ENCODE data around the gene DIAPH3.

Gene DIAPH3

DNA sequence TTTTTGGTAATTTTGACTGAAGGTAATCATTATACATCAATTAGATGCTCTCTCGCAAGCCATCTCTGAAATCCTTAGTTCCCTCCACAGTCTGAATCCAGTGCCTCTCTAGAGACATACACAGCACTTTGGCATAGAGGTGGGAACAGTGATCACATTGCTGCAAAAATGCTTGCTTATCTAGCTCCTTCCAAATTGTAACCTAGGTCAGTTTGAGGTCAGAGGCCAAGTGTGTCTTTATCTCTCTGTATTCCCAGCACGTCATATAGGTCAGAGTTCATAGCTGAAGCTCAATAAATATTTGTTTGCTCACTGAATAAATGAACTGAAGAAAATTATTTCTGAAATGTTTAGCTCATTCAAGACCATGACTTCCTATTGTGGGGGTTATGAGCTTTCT lies 462.5 kb downstream of the DIAPH3 start:
- no peak for DNase-seq

DNA sequence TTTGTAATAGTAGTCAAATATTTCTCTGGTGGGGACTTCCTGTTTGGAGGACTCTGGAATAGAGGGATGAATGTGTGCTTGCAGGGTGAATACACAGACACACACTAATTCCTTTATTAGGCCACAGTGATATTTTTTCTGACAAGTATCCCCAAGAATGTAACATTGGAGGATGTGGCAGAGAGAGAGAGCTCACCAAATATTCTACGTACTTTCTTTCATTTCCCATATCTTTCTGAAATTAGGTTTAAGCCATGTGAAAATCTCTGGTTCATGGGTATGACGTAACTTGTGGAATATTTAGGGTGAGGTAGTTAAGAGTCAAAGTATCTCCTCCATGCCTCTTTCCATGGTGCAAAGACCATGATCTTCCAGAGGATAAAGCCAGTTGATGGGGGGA lies 463.4 kb downstream of the DIAPH3 start:
- DNase-seq: no peak

DNA sequence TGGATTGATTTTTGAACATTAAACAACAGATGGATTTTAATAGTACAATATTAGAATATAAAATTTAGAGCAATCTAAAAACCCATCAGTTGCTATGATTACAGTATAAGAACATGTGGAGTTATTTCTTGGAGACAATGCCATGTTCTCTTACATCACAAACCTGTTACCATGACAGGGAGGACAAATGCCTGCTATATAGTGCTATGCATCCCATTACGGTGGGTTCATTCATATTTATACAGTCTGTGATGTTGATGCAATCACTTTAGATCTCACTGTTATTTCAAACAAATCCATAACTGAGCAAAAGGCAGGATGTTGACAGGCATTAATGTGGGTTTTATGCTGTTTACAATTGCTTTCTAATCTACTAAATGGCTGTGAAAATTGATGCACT lies 467.5 kb downstream of the DIAPH3 start:
- no peak for DNase-seq

DNA sequence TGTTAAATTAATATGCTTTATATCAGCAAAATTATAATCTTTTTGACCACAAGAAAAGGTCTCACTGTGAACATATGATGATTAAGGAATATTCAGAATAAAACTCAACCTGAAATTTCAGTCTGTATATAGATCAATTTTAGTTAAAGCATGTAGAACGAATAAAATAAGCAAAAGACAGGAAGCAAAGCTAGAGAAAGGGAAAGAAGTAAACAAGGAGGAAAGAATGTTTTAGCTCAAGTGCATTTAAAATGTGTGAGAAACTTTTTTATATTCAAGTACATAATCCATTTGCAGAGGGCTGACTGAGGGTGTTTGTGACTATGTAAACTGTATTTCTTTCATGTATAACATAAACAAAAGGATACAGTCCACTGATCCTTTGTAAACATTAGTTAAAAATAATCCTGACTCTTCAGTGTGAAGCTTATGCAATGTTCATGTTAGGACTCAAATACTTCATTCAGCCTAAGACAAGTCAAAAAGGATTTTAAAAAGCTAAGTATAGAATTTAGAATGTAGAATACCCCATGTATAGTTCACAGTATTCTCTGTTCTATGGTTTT lies 472.1 kb downstream of the DIAPH3 start:
- DNase-seq: no peak

DNA sequence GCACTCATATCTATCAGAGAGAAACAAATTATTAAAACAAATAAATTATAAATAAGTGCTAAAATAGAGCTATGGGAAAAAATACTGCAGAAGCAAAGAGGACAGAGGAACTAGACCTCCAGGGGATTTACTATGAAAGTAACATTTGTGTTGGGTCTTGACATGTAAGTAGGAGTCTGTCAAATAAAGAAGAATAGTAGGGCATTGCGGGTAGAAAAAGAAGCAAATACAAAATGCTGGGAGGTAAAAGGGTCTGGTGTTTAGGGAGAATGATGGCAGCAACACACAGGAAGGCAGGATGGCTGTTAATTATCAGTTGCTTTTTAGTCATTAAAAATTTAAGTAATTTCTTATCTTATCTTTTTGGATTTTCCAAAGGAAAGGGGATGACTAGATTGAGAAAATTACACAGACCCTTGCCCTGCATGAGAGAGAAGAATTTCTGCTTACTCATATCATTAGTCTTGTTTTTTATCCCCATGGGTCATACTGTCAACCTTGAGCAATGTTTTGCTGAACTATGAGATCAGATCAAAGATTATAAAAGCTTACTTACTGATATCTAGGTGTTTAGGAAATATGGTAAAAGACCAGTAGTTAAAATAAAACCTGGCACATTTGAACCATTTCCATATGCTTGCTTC lies 472.7 kb downstream of the DIAPH3 start:
- DNase-seq: no peak

DNA sequence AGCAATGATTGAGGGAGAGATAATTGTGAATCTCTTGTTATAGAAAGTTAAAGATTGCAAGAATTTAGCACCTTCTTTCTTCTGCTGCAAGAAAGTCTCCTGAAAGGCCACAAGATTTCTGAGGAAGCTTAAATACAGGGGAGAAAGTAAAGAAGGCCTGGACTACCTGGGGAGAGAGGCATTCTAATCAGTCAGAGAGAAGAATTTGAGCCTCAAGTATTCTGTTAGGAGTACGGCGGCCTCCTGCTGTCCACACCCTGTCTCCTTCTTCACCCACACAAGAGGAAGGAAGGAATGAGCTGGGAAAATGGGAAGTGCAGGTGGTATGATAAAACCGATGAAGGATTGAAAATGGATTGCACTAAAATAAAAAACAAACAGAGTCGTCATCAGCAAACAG lies 474.7 kb downstream of the DIAPH3 start:
- no peak for DNase-seq

DNA sequence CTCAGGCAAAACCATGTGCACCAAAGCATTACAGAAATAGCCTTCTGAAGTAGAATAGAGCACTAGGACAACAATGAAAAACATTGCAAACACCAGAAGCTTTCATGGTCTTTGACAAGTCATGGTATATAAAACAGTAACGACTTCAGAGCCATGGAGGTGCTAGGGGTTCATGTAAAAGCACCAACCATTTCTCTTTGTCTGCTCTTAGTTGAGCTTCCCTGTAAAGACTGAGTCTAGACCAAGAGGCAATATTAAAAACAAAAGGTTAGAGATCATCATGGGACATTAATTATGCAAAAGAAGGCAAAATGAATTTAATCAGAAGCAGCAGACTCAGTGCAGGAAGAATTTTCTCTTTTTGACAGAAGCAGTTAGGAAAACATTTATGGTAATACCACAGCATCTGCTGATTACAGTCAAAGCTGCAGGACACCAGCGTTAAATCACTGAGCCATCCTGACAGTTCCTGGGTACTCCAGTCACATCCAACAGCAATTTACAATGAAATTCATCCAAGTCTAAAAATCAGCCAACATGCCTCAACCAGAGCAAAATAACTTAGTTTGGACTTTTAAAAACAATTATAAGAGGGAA lies 476.8 kb downstream of the DIAPH3 start:
- no peak for DNase-seq

DNA sequence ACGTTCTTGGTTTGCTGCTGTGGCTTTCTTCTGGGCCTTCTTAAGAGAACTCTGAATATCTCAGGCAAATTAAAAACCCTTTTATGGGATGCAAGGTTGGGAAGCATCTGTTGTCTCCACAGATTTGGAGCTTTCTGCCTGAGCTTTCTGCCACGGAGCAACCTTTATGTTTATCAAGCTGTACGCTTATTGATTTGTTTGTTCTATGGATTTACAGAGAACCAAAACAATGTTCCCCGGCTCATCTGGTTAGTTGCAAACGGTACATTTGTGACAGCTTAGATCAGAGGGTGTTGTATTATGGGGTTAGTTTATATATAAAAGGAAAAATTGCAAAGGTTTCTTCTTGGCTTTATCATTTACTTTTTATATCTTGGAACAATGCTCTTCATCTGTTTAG lies 479.6 kb downstream of the DIAPH3 start:
- no peak for DNase-seq

DNA sequence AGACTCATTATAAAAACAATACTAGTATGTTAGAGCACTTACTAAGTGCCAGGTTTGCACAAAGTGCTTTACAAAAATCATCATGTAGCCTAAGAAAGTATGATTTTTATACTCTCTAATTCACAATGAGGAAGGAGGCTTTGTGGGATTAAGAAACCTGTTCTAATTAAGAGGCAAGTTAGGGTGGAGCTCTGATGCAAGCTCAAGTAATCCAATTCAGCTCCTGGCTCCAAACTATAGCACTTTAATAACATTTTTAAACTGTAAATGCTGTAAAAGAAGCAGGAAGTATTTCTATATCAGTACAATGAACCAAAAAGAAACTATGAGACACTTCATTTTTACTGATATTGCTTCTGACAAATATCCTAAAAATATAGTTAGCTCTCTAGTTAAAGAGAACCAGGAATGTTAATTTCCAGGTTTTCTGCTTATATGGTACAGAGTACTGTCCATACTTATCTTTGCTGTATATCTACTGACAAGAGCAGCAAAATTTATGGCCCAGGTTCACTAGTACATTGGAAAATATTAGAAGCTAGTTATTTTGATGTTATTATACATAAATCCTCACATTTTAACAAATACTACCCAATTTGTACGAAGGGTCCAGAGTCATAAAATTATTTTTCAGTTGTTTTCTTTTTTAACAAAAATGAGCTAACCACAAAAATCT lies 482.0 kb downstream of the DIAPH3 start:
- no peak for DNase-seq

DNA sequence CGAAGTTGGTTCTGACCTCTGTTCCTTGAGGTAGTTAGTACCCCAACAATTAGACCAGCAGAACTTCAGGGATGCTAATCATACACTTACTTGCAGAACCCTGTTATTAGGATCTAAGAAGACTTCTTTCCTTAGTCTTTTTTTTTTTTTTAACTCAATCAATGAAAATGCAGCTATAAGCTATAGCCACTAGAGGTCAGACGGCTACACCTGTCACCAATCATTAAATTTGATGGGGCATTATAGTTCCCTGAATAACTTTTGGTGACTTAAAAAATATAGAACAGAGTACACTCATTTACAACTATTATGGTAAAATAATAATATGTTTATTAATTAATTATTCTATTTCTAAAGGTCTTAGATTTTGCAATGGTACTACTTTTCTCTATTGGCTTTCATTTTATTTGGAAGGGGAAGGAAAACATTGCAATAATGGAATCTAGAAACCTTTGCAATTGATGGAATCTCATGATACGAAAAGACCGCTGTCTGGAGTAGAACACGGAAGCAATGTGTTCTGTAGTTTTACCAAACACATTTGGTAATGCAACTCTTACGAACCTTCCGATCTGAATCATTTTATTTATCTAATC lies 483.2 kb downstream of the DIAPH3 start:
- no peak for DNase-seq

DNA sequence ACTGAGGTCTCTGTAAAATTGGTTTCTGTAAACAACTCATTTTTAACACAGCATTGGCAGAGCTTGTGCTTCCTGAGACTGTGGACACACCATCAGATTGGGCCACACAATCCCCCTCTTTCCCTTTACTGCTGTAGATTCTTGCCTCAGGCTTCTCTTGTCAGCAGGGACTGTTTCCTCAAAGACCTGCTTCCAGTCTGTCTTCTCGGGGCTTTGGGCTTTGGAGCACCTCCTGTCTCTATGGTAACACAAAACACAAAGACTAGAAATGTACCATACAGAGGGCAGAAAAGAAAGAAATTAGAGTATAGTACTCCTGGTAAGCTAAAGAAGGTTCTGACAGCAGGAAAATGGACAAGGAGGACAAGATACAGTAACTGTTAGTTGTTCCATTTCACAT lies 484.5 kb downstream of the DIAPH3 start:
- DNase-seq: no peak

DNA sequence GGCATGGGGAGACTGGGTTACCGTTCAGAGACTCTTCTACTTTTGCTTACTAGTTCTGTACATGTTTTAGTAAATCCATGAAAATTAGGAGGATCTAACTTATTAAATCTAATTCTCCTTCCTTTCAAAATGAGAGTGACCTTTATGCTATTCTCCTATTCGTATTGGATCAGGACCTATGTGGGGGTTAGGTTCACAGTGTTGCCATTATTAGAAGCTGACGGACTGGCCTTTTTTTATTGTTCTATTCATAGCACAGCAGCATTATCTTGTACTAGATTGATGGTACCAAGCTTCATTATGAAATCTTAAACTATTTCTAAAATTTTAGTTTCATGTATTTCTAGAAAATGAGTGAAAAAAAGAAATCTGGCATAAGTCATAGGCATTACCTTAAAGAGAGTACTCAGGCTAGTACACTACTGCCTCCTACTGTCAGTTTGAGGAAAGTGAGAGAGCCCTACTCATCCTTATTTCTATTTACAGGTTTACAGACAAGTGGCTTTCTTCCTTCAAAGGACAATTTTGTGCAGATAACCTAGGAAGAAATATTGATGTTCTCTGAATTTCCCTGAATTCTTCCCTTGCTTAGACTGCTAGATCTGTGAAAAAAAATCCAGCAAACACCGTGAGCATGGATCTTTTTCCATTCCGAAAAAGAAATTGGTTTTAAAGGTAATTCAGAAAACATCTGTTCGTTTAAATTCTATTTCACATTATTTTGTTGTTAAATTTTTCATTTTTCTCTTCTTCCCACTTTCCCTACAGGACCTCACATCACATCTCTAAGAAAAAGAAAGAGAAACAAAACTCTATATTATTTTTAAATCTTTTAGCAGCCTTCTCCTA lies 485.5 kb downstream of the DIAPH3 start:
- peak; percentile 49 for DNase-seq

DNA sequence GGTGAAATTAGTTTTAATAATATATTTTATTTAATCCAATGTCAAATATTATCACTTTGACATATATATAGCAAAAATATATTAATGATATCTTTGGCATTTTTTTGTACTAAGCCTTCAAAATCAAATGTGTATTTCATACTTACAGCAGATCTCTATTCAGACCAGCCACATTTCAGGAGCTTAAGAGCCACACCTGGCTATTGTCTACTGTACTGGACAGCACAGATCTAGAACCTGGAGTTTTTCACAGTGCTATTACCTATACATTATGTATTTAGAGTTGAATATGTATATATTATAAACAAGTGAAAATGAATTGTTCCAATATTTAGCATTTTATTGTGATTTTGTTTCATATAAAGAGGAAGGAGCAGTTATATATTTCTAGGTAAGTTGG lies 486.3 kb downstream of the DIAPH3 start:
- no peak for DNase-seq

DNA sequence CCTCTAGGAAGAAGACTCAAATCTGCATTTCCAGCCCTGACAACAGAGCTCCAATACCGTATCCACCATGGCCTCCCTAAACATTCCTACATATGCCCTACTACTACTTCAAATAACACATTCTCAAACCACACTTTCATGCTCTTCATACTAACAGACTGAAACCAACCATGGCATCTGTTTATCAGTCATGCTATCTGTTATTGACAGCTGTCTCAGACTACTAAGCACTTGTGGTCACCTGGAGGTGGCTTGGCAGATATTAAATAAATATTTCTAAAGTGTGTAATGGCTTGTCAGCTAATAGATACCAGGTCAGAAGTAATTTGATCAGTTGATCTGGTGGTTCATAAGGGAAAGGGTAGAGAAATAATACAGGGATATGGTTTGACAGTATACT lies 489.1 kb downstream of the DIAPH3 start:
- DNase-seq: no peak

DNA sequence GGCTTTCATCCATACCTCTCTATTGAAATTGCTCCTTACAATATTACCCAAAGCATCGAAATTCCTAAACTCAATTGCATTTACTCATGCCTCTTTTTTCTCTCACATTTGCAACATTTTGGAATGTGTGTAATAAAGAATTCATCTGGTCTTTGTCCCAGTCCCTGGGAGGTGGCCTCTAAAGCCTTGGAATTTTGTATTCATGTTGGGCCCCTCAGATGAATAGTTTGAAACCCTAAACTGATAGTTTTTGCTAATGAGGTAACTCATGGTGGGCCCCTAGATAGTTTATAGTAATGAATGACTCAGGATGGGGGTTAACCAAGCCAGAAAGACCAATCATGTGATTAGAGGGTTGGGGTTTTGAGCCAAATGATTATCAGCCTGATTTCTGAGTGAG lies 490.4 kb downstream of the DIAPH3 start:
- DNase-seq: no peak

DNA sequence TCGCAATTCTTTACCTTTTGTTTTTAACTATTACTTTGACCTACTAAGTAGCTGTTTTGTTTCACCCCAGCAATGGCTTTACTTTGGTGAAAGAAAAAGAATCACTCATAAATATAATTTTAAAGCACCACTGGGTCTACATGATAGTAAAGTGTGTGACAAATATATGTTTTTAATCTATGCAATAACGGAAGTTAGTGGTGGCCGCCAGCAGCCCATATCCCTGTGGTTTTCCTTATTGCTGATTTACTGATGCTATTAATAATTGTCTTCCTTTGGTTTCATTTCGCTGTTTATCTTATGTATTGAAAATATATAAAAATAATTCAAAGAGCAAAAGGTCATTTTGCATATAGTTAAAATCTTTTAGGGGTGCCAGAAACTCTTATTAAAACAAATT lies 491.3 kb downstream of the DIAPH3 start:
- DNase-seq: no peak

DNA sequence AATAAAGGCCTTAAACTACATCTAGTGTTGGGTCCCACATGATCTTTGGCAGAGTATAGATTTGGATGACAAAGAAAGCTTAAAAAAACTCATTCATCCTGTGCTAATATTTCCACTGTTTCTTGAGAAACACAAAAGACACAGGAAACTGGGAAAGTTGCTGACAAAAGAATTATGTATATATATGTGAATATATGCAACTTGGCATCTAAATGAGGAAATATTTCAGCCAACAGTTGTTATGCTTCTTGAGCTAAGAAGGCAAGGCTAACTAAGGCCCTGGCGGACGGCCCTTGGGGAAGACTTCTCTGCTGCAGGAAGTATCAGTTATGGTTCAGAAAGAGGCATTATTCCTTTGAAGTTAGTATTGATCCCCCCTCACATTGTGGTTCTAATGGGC lies 491.8 kb downstream of the DIAPH3 start:
- no peak for DNase-seq

DNA sequence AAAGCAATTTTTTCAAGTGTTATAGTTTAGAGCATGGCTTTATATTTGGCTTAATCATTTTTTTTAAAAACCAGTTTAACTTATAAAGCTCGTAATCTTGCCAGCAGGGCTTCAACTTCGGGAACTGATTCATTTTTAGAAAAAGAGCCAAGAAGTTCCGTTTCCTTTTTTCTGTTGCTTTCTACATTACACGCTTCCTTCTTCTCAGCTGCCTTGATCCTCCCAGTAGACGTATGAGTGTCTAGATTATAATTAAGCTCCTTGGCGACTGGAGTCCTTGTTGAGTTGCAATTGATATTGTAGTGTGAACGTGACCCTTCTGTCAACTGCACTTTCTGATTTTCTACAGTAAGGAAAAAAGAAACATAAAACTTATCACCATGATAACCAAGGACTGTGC lies 497.2 kb downstream of the DIAPH3 start:
- no peak for DNase-seq

DNA sequence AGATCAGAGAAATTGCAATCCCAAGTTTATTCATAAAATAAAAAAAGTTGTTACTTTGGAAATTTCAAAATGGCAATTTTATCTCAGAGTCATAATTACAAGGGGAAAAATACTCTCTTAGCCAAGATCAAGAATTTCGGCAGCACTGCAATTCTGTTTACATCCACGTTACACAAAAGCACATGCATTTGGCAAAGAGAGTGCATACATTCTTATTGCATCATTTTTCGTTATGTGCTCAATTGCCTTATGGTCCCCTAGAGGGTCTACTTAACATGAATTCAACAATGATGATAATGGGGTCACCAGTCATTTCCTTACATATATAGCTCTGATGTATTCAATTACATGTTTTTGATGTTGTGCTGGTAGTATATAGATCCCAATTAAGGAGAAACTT lies 498.0 kb downstream of the DIAPH3 start:
- no peak for DNase-seq

DNA sequence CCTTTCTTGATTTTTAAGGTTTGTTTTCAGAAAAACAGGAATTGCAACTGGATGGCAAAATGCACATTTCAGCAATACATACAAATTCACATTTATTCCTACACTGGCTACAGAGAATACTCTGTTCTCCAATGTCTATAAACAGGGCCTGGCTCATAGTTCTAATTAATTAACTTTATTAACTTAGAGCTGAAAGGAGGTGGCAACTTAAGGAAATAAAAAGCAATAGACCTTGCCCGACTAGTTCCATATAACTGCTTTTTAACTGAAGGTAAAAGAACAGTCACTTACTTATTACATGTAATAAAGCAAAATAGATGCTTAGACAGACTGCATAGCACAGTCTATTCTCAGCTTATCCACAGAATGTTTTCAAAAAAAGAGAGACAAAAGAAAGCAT lies 498.5 kb downstream of the DIAPH3 start:
- no peak for DNase-seq

DNA sequence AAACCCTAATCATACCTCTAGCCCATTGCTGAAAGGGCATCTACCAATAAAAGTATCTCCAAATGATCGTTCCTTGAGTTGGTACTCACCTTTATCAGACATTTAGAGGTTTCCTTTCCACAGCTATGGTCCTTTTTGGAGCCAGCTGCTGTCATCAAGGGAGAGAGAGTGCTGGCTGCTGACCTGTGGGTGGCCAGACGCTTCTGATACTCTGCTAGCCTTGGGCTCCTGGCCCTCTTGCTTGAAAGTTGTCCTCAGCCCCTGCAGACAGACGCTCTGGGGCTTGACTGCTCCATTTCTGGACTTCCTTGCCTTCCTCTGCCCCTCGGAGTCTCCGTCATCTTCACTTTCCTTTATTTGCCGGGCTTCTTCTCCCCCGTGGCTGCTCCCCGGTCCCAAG lies 499.1 kb downstream of the DIAPH3 start:
- no peak for DNase-seq

DNA sequence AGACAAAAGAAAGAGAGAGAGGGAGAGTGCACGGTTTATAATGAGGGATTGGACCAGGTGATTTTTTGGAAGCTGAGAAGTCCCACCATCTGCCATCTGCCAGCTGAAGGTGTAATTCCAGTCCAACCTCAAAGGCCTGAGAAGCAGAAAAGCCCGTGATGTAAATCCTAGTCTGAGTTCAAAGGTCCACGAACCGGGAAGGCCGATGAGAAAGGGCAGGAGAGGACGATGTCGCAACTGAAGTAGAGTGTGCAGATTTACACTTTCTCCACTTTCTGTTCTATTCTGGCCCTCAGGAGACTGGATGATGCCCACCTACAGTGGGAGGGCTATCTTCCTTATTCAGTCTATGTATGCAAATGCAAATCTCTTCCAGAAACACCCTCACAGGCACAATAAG lies 500.0 kb downstream of the DIAPH3 start:
- no peak for DNase-seq

DNA sequence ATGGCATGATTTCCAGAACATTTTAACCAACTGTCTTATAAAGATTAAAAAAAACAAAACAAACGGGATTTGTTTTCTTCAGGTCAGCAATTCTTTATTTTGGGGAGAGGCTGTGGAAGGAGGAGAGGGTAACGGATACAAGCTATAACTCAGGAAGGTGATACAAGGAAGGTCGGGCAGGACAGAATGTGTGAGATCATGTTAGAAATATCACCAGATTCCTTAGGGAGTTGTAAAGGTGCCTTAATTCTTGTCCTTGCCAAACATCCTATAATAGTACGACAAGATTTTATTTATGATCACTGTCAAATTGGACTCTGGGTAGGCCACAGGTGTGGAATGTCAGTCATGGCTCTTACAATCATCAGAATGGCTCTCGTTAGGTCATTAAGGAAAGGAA lies 503.1 kb downstream of the DIAPH3 start:
- no peak for DNase-seq

Data from kidney glomerular epithelial cell (primary cell).